GM18873 (cell line): Measurements from ENCODE around the gene TASOR.
"Not testable (repeated sequence)": the region's sequence is repeated elsewhere in the genome, so short reads cannot be mapped to it uniquely, and the experiment has no call there.

ENCODE experiments used
- ATAC-seq: cut with Tn5 transposase; IDR thresholded peaks from one replicate; pipeline ENCODE4 v1.9.1; 2021; ENCODE audit warnings: mild to moderate bottlenecking, moderate library complexity, moderate number of reproducible peaks; ENCODE audit not compliant: unreplicated experiment, low FRiP score

TASOR gene

GRCh38 chr3:56683122-56683817 is at the start of gene TASOR:
Gene TASOR (minus strand): TSS chr3:56683265. CDS start chr3:56683006, 259 bp downstream.
- ATAC-seq, result peak; percentile 47

DNA sequence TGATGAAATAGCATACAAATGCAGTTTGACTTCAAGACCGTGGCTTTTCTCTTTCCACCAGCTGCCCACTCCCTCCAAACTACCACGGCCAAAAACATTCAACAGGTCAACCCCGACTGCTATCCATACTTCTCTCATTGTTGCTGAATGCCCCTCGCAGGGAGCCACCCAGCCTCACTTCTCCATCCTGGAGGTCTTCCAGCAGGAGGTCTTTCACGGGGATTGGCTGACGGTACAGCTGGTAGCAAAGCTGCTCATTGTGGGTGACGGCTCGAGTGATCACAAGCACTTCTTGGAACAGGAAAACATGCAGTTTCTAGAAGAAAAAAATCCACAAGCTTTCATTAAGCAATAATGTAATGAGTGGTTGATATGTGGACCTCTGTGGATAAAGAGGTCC is 49.0 kb upstream of the TASOR start:
- ATAC-seq, result no peak

DNA sequence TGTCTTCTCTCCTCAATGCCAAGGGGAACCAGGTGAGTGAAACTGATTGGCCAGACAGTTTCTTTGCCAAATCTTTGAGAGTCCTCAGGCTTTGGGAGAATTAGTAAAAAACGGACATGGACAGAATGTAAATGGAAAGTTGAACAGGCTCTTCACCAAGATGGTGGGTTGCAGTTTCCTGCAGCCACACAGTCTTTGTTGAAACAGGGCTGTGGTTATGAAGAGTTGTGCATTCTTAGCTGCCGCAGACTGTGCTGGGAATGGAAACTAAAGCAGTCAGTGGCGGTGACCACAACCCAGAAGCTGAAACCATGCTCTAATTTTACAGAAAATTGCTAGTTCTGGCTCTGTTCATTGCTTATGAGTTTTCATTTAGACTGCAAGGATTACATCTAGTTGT is 42.1 kb upstream of the TASOR start:
- peak; percentile 95 for ATAC-seq

- ATAC-seq, result no peak
Measured at GRCh38 chr3:56724676-56725075, 41.6 kb upstream of the TASOR start.

GRCh38 chr3:56720849-56721248 is 37.8 kb upstream of the TASOR start:
- ATAC-seq, result no peak

- not testable (repeated sequence) for ATAC-seq
Measured at GRCh38 chr3:56718809-56719208, 35.7 kb upstream of the TASOR start.

- no peak for ATAC-seq
Measured at GRCh38 chr3:56711344-56711743, 28.3 kb upstream of the TASOR start.

DNA sequence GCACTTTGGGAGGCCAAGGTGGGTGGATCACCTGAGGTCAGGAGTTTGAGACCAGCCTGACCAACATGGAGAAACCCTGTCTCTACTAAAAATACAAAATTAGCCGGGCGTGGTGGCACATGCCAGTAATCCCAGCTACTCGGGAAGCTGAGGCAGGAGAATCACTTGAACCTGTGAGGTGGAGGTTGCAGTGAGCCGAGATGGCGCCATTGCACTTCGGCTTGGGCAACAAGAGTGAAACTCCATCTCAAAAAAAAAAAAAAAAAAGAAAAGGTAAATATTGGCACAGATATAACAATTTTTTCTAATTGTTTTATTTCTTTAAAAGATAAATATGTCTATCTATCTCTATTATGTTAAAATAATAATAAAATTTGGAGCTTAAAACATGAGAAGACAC is 24.3 kb upstream of the TASOR start:
- ATAC-seq, result not testable (repeated sequence)

DNA sequence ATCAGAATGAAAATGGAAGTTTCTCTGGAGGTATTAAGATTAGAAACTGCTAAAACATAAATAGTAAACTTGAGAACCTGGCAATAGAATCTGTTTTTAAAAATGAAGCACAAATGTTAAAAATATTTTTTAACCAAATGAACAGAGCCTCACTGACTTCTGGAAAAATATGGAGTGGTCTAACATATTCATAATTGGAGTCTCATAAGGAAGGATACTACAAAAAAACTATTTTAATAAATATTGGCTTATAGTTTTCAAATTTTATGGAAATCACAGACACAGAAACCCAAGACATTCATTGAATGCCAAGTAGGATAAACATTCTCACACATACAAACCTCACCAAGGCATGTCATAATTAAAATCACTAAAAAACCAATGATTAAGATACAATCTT is 23.6 kb upstream of the TASOR start:
- ATAC-seq, result no peak

DNA sequence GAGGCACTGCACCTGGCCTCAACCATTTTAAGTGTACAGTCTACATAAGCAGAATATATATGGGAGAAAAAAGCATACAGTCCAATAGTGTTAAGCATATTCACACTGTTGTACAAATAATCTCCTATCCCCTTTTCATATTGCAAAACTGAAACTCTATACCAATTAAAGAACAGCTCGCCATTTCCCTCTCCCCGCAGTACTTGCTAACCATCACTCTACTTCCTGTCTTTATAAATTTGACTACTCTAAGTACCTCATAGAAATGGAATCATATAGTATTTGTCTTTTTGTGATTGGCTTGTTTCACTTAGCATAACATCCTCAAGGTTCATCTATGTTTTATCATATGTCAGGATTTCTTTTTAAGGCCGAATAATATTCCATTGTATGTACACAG is 21.6 kb upstream of the TASOR start:
- ATAC-seq, result no peak

GRCh38 chr3:56702490-56703315 is 19.6 kb upstream of the TASOR start:
- ATAC-seq, result no peak

GRCh38 chr3:56700151-56700550 is 17.1 kb upstream of the TASOR start:
- ATAC-seq, result no peak

GRCh38 chr3:56694867-56695683 is 12.0 kb upstream of the TASOR start:
- ATAC-seq, result no peak

- no peak for ATAC-seq
Measured at GRCh38 chr3:56693750-56694149, 10.7 kb upstream of the TASOR start.

DNA sequence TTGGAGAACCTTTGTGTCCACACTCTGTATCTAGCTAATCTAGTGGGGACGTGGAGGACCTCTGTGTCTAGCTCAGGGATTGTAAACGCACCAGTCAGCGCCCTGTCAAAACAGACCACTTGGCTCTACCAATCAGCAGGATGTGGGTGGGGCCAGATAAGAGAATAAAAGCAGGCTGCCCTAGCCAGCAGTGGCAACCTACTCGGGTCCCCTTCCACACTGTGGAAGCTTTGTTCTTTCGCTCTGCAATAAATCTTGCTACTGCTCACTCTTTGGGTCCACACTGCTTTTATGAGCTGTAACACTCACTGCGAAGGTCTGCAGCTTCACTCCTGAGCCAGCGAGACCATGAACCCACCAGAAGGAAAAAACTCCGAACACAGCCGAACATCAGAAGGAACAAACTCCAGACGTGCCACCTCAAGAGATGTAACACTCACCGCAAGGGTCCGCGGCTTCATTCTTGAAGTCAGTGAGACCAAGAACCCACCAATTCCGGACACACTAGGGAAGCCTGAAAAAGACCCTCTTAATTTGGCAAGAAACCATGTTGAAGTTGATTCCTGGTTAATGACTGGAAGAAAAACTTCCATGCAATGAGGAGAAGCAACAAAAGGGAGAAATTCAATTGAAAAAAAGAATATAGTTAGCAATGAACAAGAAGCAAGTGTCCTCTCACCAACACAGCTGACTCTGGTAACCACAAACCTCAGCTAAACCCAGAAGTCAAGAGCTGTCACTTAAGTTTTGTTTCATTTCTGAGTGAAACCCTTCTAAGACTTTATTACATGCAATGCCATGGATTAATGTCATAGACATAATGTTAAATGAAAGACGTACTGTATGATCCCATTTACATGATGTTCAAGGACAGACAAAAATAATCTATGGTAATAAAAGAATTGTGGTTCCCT is 9.7 kb upstream of the TASOR start:
- not testable (repeated sequence) for ATAC-seq

DNA sequence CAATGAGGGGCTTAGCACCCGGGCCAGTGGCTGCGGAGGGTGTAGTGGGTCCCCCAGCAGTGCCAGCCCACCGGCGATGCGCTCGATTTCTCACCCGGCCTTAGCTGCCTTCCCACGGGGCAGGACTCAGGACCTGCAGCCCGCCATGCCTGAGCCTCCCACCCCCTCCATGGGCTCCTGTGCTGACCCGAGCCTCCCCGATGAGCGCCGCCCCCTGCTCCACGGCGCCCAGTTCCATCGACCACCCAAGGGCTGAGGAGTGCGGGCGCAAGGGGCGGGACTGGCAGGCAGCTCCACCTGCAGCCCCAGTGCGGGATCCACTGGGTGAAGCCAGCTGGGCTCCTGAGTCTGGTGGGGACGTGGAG is 8.9 kb upstream of the TASOR start:
- ATAC-seq, result not testable (repeated sequence)

DNA sequence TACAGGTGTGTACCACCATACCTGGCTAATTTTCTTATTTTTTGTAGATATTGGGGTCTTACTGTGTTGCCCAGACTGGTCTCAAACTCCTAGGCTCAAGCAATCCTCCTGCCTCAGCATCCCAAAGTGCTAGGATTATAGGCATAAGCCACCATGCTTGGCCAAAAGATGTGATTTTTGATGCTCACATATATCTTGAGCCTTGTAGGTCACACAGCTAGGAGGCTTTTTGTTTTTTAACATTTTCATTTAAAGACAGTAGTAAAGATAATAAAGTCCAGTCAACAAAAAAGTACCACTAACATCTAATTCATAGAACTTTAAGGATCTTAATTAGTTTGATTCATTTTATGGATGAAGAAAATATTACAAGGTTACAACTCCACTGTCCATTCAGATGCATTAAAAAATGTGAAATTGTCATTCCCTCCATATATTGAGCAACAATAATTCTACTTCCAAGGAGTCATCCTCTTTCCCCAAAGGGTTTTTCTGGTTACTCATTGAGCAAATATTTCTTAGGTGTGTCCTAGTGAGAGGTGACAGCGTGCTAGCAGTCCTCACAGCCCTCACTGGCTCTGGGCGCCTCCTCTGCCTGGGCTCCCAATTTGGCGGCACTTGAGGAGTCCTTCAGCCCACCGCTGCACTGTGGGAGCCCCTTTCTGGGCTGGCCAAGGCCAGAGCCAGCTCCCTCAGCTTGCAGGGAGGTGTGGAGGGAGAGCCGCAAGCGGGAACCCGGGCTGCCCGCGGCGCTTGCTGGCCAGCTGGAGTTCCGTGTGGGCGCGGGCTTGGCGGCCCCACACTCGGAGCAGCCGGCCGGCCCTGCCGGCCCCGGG is 8.3 kb upstream of the TASOR start:
- no peak for ATAC-seq

DNA sequence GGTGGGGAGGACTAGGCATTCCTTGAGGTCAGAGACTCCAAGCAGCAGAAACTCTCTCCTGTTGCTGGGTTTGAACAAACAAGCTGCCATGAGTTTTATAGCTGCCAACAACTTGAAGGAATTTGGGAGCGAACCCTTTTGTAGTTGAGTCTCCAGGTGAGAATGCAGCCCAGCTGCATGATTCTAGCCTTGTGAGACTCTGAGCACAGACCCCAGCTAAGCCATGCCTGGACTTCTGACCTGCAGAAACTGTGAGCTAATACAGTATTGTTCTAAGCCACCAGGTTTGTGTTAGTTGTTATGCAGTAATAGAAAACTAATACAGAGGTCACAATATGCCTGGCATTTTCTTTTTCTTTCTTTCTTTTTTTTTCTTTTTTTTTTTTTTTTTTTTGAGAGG is 6.2 kb upstream of the TASOR start:
- ATAC-seq, result no peak

DNA sequence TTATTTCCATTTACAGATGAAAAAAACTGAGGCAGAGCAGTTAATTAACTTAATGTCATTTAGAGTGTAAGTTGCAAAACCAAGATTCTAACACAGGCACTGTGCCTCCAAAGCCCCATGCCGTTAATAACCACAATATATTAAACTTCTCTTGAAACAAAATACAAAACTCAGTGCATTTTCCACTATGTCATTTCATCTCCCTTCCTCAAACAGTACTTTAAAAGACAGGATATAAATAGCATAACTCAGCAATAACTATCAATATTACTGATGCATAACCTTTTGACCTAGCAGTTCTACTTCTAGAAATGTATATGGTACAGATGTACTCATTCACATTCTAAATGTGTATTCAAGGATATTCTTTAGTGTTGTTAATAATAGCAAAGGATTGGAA is 5.1 kb upstream of the TASOR start:
- ATAC-seq, result peak; percentile 61
